Natural killer cell (primary cell): ENCODE measurements around the gene TUBGCP6. TPM values are rescaled to one million over a fixed set of nuclear protein-coding genes. Genes with fewer than 3 reads are reported as not detected.

Experiments
- ATAC-seq, 3 donors: fragments of 150-1000 bp in 2 of 3; fragments of 200-7000 bp in 1 of 3; cut with Tn5 transposase; 1 replicate in 1 of 3; 2 replicates in 2 of 3; pipeline ENCODE4 v1.10.0; 2021; ENCODE audit warnings: mild to moderate bottlenecking in 2 of 3, moderate library complexity in 2 of 3
- DNase-seq, 2 donors: peaks; one replicate each; pipeline versions ENCODE4 v3.0.0 to v3.0.0-alpha.2; 2013 to 2021; ENCODE audit warnings: mixed read lengths in 1 of 2
- H3K27ac ChIP-seq: one replicate; pipeline ENCODE4 v1.5.1; 2013; ENCODE audit warnings: mild to moderate bottlenecking, low read length
- H3K27me3 ChIP-seq: one replicate; pipeline ENCODE4 v1.6.1; 2013; ENCODE audit warnings: low read length; ENCODE audit not compliant: control insufficient read depth, insufficient read depth
- H3K36me3 ChIP-seq: one replicate; pipeline ENCODE4 v1.6.1; 2013; ENCODE audit warnings: low read length; ENCODE audit not compliant: control insufficient read depth, insufficient read depth
- H3K4me1 ChIP-seq: one replicate; pipeline ENCODE4 v1.6.1; 2013; ENCODE audit warnings: low read length; ENCODE audit not compliant: control insufficient read depth, insufficient read depth
- H3K4me3 ChIP-seq: one replicate; pipeline ENCODE4 v1.5.1; 2013; ENCODE audit warnings: low read length
- H3K9me3 ChIP-seq: one replicate; pipeline ENCODE4 v1.6.1; 2013; ENCODE audit warnings: low read length; ENCODE audit not compliant: control insufficient read depth, insufficient read depth
- H3K27ac Mint-ChIP-seq, 2 donors: one replicate each; pipeline ENCODE4 v1.8.0; 2022; ENCODE audit warnings: mild to moderate bottlenecking in 2 of 2, mixed read lengths in 2 of 2, moderate library complexity in 1 of 2
- H3K27me3 Mint-ChIP-seq, 2 donors: one replicate each; pipeline ENCODE4 v1.8.0; 2022; ENCODE audit warnings: low read depth in 2 of 2, mixed read lengths in 2 of 2
- H3K36me3 Mint-ChIP-seq: one replicate; pipeline ENCODE4 v1.8.0; 2022; ENCODE audit warnings: mixed read lengths
- H3K4me1 Mint-ChIP-seq, 2 donors: one replicate each; pipeline ENCODE4 v1.8.0; 2022; ENCODE audit warnings: mixed read lengths in 2 of 2
- H3K4me3 Mint-ChIP-seq: one replicate; pipeline ENCODE4 v1.8.0; 2022; ENCODE audit warnings: mild to moderate bottlenecking, moderate library complexity, mixed read lengths
- H3K9me3 Mint-ChIP-seq, 2 donors: one replicate each; pipeline ENCODE4 v1.8.0; 2022; ENCODE audit warnings: mixed read lengths in 2 of 2
- WGBS: methylation state at CpG from one replicate; pipeline ENCODE4 v1.1.7; 2013; ENCODE audit warnings: missing lambda C conversion rate; ENCODE audit not compliant: insufficient coverage; 5-methylcytosine and 5-hydroxymethylcytosine counted together
- intact Hi-C: fragments of 100-400 bp; cut with micrococcal nuclease; formaldehyde crosslinking; loops from one replicate; pipeline ENCODE4 v1.14.2; 2022
- total RNA-seq, 4 donors: library from RNA; stranded (reverse); fragments of 120-200 nt in 1 of 4; gene quantifications; one replicate each; pipeline versions ENCODE4 v1.2.3 to v1.2.4, GENCODE V29; 2013 to 2022
- TF ChIP-seq, protein P1 (sequence below): fragments of 200-600 bp; IDR thresholded peaks from one replicate; pipeline ENCODE4 v1.8.0; 2022; ENCODE audit warnings: antibody characterized with exemption

The TUBGCP6 gene
- total RNA-seq, 3 donors from 2014 or later (not counting 1 experiment from before 2014, with no cell fraction given), result 105 to 126 (median 118) TPM

DNA sequence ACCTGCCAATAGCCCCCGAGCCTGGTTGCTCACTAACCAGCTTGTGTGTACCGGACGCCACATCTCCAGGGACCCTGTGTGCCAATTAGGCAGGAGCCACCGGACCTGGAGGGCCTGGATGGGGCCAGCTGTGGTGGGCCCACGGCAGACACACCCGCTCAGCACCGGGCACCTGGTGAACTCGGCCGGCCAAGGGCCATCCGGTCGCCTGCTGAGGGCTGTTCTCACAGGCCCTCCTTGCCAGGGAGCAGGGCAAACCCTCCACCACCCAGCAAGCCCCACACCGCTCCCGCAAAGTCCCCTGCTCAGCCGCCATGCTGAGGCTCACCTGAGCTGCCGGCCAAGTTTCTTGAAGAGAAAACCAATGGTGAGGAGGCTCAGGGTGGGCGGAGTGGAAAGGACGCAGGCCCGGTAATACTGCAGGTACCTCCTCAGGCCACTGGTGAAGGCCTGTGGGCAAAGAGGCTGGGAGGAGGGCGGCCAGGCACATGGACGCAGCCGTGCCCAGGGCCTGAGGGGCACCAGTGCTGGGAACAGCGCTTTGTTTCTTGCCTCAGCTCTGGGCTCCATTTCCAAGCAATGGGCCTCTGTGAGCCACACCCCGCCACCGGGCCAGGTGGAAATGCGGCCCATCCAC, 17.1 kb downstream of the TUBGCP6 start:
- Histone ChIP-seq H3K4me3 (no peak overlapping the region), H3K4me1 (no peaks in the 10 kb centered on the region), H3K27ac (no peak overlapping the region), H3K36me3 (peaks cover 48% of the 10 kb centered on the region), H3K9me3 (no peaks in the 10 kb centered on the region), H3K27me3 (no peaks in the 10 kb centered on the region)
- Mint-ChIP-seq H3K9me3 (no peaks in the 10 kb centered on the region), H3K27ac (no peak overlapping the region), H3K4me3 (no peak overlapping the region), H3K36me3 (peaks cover 7% of the 10 kb centered on the region), H3K27me3 (no peaks in the 10 kb centered on the region), H3K4me1 (peaks cover 0 to 11% of the 10 kb centered on the region in 2 donors)
- intact Hi-C loops, result no loop called here
- no peak for ATAC-seq
- 94% methylated on average over 25 of the region's 25 CpGs for WGBS
- DNase-seq, result no peak
- TF ChIP-seq, protein P1, sequence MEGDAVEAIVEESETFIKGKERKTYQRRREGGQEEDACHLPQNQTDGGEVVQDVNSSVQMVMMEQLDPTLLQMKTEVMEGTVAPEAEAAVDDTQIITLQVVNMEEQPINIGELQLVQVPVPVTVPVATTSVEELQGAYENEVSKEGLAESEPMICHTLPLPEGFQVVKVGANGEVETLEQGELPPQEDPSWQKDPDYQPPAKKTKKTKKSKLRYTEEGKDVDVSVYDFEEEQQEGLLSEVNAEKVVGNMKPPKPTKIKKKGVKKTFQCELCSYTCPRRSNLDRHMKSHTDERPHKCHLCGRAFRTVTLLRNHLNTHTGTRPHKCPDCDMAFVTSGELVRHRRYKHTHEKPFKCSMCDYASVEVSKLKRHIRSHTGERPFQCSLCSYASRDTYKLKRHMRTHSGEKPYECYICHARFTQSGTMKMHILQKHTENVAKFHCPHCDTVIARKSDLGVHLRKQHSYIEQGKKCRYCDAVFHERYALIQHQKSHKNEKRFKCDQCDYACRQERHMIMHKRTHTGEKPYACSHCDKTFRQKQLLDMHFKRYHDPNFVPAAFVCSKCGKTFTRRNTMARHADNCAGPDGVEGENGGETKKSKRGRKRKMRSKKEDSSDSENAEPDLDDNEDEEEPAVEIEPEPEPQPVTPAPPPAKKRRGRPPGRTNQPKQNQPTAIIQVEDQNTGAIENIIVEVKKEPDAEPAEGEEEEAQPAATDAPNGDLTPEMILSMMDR, result no peak

DNA sequence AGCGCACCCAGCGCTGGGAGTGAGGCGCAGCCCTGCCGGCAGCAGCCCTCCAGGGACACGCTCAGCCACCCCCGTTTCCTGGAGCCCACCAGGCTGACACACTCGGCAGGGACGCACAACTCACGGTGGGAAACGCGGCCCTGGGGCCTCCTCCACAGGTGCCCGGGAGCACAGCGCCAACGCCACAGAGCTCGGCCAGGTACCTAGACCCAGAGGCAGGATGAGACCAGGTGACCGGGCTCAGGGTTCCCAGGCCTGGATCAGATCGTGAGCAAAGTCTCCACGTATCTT, 18.0 kb downstream of the TUBGCP6 start:
- Mint-ChIP-seq H3K36me3 (peaks cover 7% of the 10 kb centered on the region), H3K27me3 (no peaks in the 10 kb centered on the region), H3K27ac (no peak overlapping the region), H3K4me3 (no peak overlapping the region), H3K4me1 (peaks cover 0 to 11% of the 10 kb centered on the region in 2 donors), H3K9me3 (no peaks in the 10 kb centered on the region)
- no peak overlapping the region for H3K27ac ChIP-seq
- H3K27me3 ChIP-seq, result no peaks in the 10 kb centered on the region
- TF ChIP-seq, protein P1, result no peak
- no peaks in the 10 kb centered on the region for H3K4me1 ChIP-seq
- intact Hi-C loops, result no loop called here
- peaks cover 53% of the 10 kb centered on the region for H3K36me3 ChIP-seq
- H3K9me3 ChIP-seq, result no peaks in the 10 kb centered on the region
- H3K4me3 ChIP-seq, result no peak overlapping the region
- 94% methylated on average over 18 of the region's 18 CpGs for WGBS
- DNase-seq (no peak), ATAC-seq (peak in 1 of 3 donors; percentile 8)

DNA sequence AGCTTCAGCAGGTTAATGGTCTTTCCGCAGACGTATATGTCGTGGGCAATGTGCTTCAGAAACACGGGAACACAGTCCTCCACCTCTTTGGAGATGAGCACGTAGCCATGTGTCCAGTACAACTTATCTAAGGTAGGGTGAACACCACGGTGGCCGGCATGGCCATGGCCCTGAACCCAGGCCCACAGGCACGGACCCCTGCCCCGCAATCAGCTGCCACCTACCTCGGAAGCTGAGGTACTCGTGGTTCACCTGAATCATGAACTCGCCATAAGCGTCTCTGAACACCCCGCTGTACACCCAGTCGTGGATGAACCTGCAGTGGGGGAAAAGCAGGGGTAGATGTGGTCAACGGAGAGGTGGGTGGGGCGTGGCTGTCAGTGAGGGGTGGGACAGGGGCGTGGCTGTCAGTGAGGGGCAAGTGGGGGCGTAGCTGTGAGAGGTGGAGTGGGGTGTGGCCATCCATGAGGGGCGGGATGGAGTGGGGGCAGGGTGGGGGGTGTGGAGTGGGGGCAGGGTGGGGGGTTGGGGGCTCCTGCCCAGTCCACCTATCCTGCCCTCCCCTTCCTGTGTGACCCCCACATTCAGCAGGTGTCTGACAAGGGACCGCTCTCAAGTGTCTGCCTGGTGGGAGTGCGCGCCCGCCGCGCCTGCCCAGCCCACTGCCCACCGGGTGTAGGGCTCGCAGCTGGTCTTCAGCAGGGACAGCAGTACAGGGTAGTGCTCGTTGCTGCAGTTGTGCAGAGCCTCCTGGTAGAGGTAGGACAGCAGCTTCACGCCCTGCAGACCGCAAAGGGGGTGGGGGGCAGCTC, 18.6 kb downstream of the TUBGCP6 start:
- ATAC-seq (peak in 2 of 3 donors; percentile 12 to 24), DNase-seq (no peak)
- Histone ChIP-seq H3K27ac (no peak overlapping the region), H3K9me3 (no peaks in the 10 kb centered on the region), H3K36me3 (peaks cover 59% of the 10 kb centered on the region), H3K27me3 (no peaks in the 10 kb centered on the region), H3K4me3 (no peak overlapping the region), H3K4me1 (no peaks in the 10 kb centered on the region)
- TF ChIP-seq, protein P1, result no peak
- H3K9me3 Mint-ChIP-seq, result no peaks in the 10 kb centered on the region
- peaks cover 7% of the 10 kb centered on the region for H3K36me3 Mint-ChIP-seq
- H3K4me3 Mint-ChIP-seq, result no peak overlapping the region
- intact Hi-C loops, result no loop called here
- 94% methylated on average over 28 of the region's 31 CpGs for WGBS
- H3K27ac Mint-ChIP-seq, result no peak overlapping the region
- peaks cover 0 to 11% of the 10 kb centered on the region in 2 donors for H3K4me1 Mint-ChIP-seq
- H3K27me3 Mint-ChIP-seq, result no peaks in the 10 kb centered on the region
